Stimulated activated CD8-positive, alpha-beta memory T cell treated with anti-CD3 and anti-CD28 coated beads, Interleukin-4, amount 100 ng/mL, for 4 hours (primary cell): Measurements from ENCODE around the gene MMP24OS.
A peak's percentile ranks its signal among the peaks of the same experiment; 100 is the strongest.

ENCODE experiments used
- DNase-seq, 2 donors: peaks; one replicate each; pipeline ENCODE4 v3.0.0-alpha.2; 2020; ENCODE audit warnings: low read depth in 2 of 2, low spot score in 1 of 2

Gene MMP24OS

DNA sequence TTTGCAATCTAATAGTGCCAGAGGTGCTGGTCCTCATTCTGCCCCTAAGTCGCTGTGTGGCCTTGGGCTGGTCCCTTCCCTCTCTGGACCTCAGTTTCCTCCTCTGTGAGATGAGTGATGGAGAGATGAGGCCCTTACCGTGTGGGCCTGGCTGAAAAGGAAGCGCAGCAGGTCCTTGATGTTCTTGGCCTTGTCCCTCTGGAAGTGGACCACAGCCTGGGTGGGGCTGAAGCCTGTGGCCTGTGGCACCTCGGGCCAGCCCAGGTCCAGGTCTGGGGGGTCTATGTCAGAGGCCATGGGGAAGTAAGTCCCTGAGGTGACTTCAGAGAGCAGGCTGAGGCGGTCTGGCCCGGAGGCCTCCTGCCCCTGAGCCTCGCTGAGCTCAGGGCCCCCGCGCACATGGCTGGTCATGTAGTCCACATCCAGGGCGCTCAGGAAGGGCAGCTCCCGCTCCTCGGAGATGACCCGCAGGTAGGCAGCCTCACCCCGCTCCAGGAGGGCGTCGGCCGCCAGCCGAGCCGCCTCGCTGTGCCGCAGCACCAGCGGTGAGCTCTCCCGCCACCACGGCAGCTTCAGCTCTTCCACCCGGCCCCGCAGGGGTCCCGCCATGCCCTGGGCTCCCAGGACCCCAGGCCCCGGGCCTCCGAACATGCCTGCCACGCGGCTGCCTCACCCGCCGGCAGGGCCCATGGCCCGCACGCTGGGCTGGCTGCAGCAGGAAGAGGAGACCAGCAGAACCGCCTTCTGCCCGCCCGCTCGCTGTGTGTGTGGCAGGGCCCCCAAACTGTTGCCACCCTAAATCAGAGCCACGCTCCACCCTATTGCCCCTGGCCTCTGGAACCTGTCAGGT, 14.0 kb upstream of the MMP24OS start, which contains the start of gene FAM83C:
Gene FAM83C, minus strand, starts transcription at position 772 of the 850 bp plus-strand sequence. Its CDS starts 121 bp downstream, at position 651.
- DNase-seq: no peak

DNA sequence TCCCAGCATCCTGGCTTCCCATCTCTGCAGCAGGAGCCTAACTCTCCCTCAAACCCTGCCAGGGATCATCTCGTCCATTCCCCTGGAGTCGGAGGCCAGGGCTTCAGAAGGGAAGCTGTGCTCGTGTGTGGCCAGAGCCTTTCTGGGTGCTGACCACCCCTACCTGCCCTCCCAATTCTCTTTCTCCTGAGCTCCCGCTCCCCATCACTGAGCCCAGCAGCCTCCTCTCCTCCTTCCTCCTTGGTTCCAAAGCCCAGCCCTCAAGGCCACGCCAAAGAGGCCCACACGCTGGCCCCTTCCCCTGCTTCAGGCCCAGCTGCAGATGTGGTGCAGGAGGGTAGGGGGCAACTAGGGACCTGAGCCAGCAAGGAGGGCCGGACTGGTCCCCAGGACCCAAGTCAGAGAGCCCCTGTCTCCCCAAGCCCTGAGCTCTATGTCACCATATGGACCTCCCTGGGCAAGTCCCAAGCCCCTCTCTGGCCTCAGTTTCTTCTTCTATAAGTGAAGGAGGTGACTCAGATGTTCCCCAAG, 13.0 kb upstream of the MMP24OS start:
- DNase-seq: no peak

- DNase-seq: no peak
These were observed 12.4 kb upstream of the MMP24OS start for GRCh38 chr20:35290186-35290886.

DNA sequence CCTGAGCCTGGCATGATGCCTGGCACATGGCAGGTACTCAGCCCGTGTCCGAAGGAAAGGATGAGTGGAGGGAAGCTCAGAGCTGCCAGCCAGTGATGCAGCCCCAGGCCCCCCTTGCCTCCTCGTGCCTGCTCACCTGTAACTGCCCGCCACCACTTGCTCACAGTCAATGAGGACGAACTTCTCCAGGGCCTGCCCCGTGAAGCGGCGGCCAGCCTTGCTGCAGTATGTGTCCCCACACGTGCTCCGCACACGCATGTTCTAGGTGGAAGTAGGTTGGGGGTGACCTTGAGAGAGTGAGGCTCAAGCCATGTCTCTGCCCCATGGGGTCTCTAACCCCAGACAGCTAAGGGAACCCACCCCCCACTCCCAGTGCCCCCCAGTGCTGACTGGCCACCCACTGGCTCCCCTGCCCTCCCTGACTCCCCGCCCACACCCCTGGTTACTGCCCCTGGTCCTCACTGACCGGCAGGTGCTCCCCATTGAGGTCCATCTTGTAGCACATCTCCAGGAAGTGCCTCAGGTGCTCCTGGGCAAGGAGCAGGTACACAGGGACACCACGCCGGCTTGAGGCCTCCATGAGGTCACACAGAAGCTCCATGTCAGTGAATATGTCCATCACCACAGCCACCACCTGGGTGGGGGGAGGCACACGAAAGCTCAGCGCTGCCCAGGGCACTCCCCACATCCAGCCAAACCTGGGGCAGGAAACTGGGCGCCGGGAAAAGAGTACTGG, 10.6 kb upstream of the MMP24OS start:
- no peak for DNase-seq

GRCh38 chr20:35287509-35288324, 9.8 kb upstream of the MMP24OS start:
- no peak for DNase-seq

DNA sequence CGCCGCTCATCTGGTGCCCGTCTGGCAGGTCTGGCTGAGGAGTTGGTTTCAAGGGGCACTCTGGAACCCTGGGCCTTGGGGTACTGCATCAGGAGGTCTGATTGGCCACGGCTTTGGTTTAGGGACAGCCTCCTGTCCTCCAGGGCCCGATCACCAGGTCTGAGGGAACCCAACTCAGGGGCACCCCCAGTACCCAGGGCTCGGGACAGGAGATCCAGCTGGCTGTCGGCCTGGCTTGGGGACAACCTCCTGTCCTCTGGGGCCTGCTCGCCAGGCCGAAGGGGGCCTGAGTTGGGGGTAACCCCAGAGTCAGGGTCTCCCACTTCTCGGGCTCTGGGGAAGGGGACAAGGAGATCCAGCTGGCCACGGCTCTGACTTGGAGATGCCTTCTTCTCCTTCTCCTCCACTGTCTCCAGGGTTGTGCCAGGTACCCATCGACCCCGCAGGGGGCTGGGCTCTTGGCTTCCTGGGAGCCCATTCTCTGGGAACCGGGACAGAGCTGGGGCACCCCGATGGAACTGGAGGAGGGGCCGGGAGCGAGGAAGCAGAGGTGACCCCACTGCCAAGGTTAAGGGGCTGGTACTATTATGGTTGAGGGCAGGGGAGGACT, 9.1 kb upstream of the MMP24OS start:
- DNase-seq: no peak

GRCh38 chr20:35286077-35286898, 8.4 kb upstream of the MMP24OS start:
- DNase-seq: no peak

DNA sequence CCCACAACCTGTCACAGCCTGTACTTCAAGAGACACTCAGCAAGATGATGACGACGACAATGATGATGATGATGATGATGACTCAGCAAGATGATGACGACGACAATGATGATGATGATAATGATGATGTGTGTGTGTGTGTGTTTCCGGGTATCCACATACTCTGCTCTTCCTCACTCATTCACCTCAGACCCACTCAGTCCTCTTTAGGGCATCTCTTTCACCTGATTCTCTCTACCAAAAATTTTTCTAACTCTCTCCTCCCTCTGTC, 7.8 kb upstream of the MMP24OS start:
- no peak for DNase-seq

DNA sequence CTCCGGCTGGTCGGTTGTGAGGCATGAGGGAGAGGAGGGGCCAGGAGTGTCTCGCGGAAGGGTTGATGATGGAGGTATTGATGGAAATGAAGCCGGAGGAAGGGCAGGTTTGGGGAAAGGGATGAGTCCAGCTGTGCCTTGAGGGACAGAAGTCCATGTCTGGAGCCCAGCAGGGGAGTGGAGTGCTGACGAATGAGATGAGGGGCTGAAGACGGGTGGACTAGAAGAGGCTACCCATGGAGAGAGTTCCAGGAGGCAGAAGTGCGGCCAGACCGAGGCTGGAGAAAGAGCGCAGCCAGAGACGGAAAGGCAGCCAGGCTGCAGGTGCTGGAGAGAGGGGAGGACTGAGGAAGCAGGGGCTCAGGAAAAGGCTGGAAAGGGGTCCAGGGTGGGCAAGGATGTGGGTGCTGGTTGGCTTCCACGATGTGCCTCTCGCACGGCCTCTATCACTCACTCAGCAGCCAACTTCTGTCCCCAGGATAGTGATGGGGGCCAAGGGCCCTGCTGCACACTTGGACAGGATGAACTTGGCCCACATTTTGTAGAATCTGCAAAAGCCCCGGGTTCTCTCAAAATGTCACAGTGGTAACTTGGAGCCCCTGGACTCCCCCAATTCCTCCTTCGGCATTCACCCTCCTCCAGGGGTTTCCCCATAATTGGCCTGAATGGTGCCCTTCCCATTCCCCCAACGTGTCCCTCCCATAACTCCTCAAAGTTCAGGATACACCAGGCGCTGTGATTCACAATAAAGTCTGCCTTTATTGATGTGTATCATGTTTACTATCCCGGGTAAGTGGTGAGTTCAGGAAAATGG, 7.3 kb upstream of the MMP24OS start:
- no peak for DNase-seq

- peak; percentile 49 to 53 for DNase-seq
These were observed 6.5 kb upstream of the MMP24OS start, which contains the start of gene EIF6 for GRCh38 chr20:35284267-35284991. Gene EIF6, minus strand, starts transcription at chr20:35284772. Its CDS starts 285 bp downstream, at chr20:35284487.

DNA sequence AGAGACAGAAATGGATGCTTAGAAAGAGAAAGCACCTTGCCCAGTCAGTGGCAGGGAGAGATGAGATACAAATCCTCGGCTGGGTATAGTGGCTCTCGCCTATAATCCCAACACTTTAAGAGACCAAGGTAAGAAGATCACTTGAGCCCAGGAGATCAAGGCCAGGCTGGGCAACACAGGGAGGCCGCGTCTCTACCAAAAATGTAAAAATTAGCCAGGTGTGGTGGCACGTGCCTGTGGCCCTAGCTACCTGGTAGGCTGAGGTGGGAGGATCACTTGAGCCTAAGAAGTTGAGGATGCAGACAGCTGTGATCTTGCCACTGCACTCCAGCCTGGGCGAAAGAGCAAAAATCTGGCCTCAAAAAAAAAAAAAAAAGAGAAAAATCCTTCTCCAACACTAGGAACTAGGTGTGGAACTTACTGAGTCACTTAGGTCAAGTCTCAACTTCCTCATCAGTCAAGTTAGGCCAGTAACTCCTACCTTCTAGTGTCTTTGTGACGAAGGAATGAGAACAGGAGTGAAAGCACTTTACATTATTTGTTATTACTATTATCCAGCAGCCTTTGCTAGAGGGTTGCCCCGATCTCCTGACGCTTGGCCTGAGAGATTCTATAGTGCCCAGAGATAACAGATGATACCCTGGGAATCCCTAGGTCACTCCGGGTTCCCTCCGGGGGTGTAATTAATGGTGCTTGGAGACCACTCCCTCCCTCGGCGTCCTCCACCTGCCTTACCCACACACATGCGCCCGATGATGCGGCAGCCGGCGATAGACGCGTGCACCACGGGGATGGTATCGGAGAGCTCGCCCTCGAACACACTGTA, 5.7 kb upstream of the MMP24OS start:
- no peak for DNase-seq

DNA sequence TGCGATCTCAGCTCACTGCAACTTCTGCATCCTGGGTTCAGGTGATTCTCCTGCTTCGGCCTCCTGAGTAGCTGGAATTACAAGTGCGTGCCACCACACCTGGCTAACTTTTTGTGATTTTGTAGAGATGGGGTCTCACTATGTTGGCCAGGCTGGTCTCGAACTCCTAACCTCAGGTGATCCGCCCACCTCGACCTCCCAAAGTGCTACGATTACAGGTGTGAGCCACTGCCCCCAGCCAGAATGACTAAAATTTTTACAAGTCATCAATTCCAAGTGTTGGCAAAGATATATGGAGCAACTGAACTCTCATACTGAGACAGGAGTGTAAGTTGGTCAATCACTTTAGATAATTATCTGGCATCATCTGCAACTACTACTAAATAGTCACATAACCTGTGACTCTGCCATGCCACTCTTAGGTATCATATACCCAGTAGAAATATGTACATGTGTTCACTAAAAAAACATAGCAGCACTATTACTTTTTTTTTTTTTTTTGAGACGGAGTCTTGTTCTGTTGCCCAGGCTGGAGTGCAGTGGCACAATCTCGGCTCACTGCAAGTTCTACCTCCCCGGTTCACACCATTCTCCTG, 3.7 kb upstream of the MMP24OS start:
- DNase-seq: no peak

GRCh38 chr20:35280523-35280922, 2.6 kb upstream of the MMP24OS start:
- no peak for DNase-seq

- DNase-seq: no peak
These were observed 1.7 kb upstream of the MMP24OS start for GRCh38 chr20:35279533-35280174.

DNA sequence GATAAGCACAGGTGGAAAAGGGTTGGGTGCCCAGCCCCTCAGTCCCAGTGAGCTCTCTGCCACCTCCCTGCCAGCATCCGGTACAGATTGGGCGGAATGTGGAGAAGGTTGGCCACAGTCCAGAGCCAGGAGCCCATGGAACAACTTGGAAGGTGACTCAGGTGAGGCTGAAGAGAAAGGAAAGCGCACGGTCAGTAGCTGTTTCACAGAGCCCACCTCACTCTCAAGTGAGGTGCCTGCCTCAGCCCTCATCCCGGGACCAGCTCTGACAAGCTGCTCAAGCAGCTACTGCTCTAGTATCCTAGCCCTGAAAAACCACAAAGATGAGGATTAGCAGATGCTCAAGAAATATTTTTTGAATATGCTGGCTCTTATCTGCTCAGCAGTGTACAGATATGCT, 1.1 kb upstream of the MMP24OS start:
- no peak for DNase-seq

- no peak for DNase-seq
These were observed 795 bp downstream of the MMP24OS start for GRCh38 chr20:35277127-35277526.
